Hepatocyte (in vitro differentiated cells): ENCODE measurements around the gene SLC5A3. TPM values are rescaled to one million over a fixed set of nuclear protein-coding genes. Genes with fewer than 3 reads are reported as not detected.

ENCODE experiments used
- DNase-seq: peaks from one replicate; pipeline ENCODE4 v3.0.0-alpha.2; 2016; ENCODE audit warnings: low spot score
- H2AFZ ChIP-seq: fragments of 200-600 bp; sonication (generic); 2 replicates; pipeline ENCODE4 v1.6.0; 2016; ENCODE audit warnings: antibody characterized with exemption, mild to moderate bottlenecking
- H3K27ac ChIP-seq: fragments of 200-600 bp; sonication (generic); 2 replicates; pipeline ENCODE4 v1.5.1; 2016; ENCODE audit warnings: mild to moderate bottlenecking
- H3K27me3 ChIP-seq: fragments of 200-600 bp; sonication (generic); 2 replicates; pipeline ENCODE4 v1.6.1; 2016
- H3K36me3 ChIP-seq: fragments of 200-600 bp; sonication (generic); replicated peaks from 2 replicates; pipeline ENCODE4 v1.5.1; 2016; ENCODE audit warnings: low read depth; ENCODE audit not compliant: insufficient read depth
- H3K4me1 ChIP-seq: fragments of 200-600 bp; sonication (generic); 2 replicates; pipeline ENCODE4 v1.5.1; 2016; ENCODE audit warnings: mild to moderate bottlenecking, moderate library complexity; ENCODE audit not compliant: insufficient read depth
- H3K4me2 ChIP-seq: fragments of 200-600 bp; sonication (generic); 2 replicates; pipeline ENCODE4 v1.6.0; 2016
- H3K4me3 ChIP-seq: fragments of 200-600 bp; sonication (generic); 2 replicates; pipeline ENCODE4 v1.5.1; 2016; ENCODE audit warnings: mild to moderate bottlenecking
- H3K79me2 ChIP-seq: fragments of 200-600 bp; sonication (generic); 2 replicates; pipeline ENCODE4 v1.6.0; 2017; ENCODE audit warnings: mild to moderate bottlenecking
- H3K9me2 ChIP-seq: fragments of 200-600 bp; sonication (generic); replicated peaks from 2 replicates; pipeline ENCODE4 v1.6.0; 2017; ENCODE audit warnings: mild to moderate bottlenecking; ENCODE audit not compliant: insufficient read depth
- H3K9me3 ChIP-seq: fragments of 200-600 bp; sonication (generic); 2 replicates; pipeline ENCODE4 v1.5.1; 2016; ENCODE audit warnings: low read depth, mild to moderate bottlenecking
- H4K20me1 ChIP-seq: fragments of 200-600 bp; sonication (generic); 2 replicates; pipeline ENCODE4 v1.6.0; 2016; ENCODE audit warnings: mild to moderate bottlenecking; ENCODE audit not compliant: insufficient read depth, poor library complexity, severe bottlenecking
- EZH2 ChIP-seq: fragments of 200-600 bp; sonication (generic); IDR thresholded peaks from 2 replicates; pipeline ENCODE4 v1.6.1; 2016; ENCODE audit warnings: antibody characterized with exemption, mild to moderate bottlenecking, borderline replicate concordance
- EZH2phosphoT487 ChIP-seq: fragments of 200-600 bp; sonication (generic); IDR thresholded peaks from one replicate; pipeline ENCODE4 v1.6.1; 2018; ENCODE audit warnings: antibody characterized with exemption, mild to moderate bottlenecking, low read depth, moderate library complexity; ENCODE audit not compliant: unreplicated experiment, severe bottlenecking
- WGBS: methylation state at CpG from one replicate; pipeline ENCODE4 v1.1.6; 2016; ENCODE audit warnings: low lambda C conversion rate; ENCODE audit errors: missing lambda C conversion rate; 5-methylcytosine and 5-hydroxymethylcytosine counted together
- polyA plus RNA-seq: library from polyadenylated mRNA; unstranded; fragments of >200 nt; fragmentation: Nextera tagmentation; extraction: Ambion mirVana; gene quantifications from 2 replicates; pipeline ENCODE4 v1.2.1, GENCODE V29; 2016
- total RNA-seq: library from RNA; depleted of rRNA; stranded (reverse); fragments of >200 nt; gene quantifications from 2 replicates; pipeline ENCODE4 v1.2.3, GENCODE V29; 2014
- TF ChIP-seq, protein P1 (sequence below): fragments of 200-600 bp; sonication (generic); IDR thresholded peaks from 2 replicates; pipeline ENCODE4 v1.5.1; 2016; ENCODE audit warnings: antibody characterized with exemption, mild to moderate bottlenecking; ENCODE audit not compliant: poor library complexity

The SLC5A3 gene
- total and polyA plus RNA-seq, 2 experiments from 2014 or later = 8.1 to 64.0 TPM

DNA sequence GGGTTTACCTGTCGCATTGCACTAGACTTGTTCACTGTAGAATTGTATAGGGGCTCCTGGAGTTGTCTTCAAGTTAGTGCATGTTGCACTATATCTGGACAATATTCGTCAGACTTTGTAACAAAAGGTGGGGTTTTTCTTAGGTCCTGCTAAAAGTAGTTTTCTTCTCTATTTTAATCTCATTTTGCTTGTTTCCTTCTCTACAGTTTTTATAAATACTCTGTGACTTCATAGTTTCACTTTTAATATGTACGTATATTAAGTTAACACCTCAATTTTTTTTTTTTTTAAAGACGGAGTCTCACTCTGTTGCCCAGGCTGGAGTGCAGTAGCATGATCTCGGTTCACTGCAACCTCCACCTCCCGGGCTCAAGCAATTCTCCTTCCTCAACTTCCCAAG lies 26.5 kb upstream of the SLC5A3 start:
- H3K4me2 ChIP-seq = no peak overlapping the region
- WGBS = 98% methylated on average over 6 of the region's 6 CpGs
- H3K27me3 ChIP-seq = no peaks in the 10 kb centered on the region
- TF ChIP-seq EZH2 (no peak), EZH2phosphoT487 (no peak)
- TF ChIP-seq, protein P1, sequence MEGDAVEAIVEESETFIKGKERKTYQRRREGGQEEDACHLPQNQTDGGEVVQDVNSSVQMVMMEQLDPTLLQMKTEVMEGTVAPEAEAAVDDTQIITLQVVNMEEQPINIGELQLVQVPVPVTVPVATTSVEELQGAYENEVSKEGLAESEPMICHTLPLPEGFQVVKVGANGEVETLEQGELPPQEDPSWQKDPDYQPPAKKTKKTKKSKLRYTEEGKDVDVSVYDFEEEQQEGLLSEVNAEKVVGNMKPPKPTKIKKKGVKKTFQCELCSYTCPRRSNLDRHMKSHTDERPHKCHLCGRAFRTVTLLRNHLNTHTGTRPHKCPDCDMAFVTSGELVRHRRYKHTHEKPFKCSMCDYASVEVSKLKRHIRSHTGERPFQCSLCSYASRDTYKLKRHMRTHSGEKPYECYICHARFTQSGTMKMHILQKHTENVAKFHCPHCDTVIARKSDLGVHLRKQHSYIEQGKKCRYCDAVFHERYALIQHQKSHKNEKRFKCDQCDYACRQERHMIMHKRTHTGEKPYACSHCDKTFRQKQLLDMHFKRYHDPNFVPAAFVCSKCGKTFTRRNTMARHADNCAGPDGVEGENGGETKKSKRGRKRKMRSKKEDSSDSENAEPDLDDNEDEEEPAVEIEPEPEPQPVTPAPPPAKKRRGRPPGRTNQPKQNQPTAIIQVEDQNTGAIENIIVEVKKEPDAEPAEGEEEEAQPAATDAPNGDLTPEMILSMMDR = no peak
- H3K79me2 ChIP-seq = no peaks in the 10 kb centered on the region
- no peaks in the 10 kb centered on the region for H3K9me3 ChIP-seq
- no peak for DNase-seq
- no peak overlapping the region for H3K4me3 ChIP-seq
- H3K27ac ChIP-seq = no peak overlapping the region
- H4K20me1 ChIP-seq = no peaks in the 10 kb centered on the region
- no peak overlapping the region for H2AFZ ChIP-seq
- H3K9me2 ChIP-seq = no peaks in the 10 kb centered on the region
- H3K4me1 ChIP-seq = no peaks in the 10 kb centered on the region
- no peaks in the 10 kb centered on the region for H3K36me3 ChIP-seq

DNA sequence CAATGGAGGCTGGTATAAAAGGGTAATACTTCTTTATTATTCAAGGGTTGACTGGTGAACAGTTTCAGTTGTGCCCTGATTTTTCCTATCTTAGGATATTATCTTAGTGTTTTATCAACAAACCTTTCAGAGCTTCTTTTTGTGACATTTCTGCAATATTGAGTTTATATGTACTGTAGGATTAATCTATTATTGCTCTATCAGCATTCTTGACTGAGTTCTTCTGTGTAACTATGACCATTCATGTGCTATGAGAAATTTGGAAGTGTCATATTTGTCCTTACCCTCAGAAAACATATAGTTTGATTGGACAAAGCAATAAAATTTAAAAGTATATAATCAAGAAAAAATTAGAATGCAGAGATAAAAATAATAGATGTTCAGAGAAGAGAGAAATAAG lies 25.5 kb upstream of the SLC5A3 start:
- Histone ChIP-seq H3K4me2 (no peak overlapping the region), H3K4me1 (no peaks in the 10 kb centered on the region), H2AFZ (no peak overlapping the region), H3K4me3 (no peak overlapping the region), H3K9me3 (no peaks in the 10 kb centered on the region), H3K9me2 (no peaks in the 10 kb centered on the region), H3K27ac (no peak overlapping the region), H3K79me2 (no peaks in the 10 kb centered on the region), H3K36me3 (no peaks in the 10 kb centered on the region), H3K27me3 (no peaks in the 10 kb centered on the region), H4K20me1 (no peaks in the 10 kb centered on the region)
- no peak for TF ChIP-seq EZH2
- TF ChIP-seq EZH2phosphoT487 = no peak
- TF ChIP-seq, protein P1 = no peak
- DNase-seq = no peak

DNA sequence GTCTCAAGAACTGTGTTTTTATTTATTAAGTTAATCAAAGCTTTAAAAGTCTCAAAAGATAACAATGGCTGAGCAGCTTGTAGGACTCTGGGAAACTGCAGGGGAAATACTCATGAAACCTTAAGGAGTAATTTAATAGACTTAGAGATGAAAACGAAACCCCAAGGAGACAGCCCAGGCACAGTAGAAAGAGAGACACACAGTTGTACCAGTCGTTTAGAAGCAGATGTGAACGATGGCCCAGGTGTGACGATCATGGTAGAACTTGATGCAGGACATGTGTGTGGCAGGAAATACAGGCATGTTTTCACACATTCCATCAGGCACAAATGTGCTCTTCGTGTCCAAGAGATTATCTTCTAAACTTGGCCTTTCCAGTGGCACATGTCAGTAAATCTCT lies 21.2 kb upstream of the SLC5A3 start:
- no peak for TF ChIP-seq EZH2
- no peak for TF ChIP-seq EZH2phosphoT487
- TF ChIP-seq, protein P1 = no peak
- Histone ChIP-seq H3K4me2 (no peak overlapping the region), H3K36me3 (no peaks in the 10 kb centered on the region), H3K27me3 (no peaks in the 10 kb centered on the region), H4K20me1 (no peaks in the 10 kb centered on the region), H3K27ac (no peak overlapping the region), H3K79me2 (no peaks in the 10 kb centered on the region), H3K4me3 (no peak overlapping the region), H3K9me2 (no peaks in the 10 kb centered on the region), H3K9me3 (no peaks in the 10 kb centered on the region), H2AFZ (no peak overlapping the region), H3K4me1 (no peaks in the 10 kb centered on the region)
- no peak for DNase-seq
- 88% methylated on average over 5 of the region's 5 CpGs for WGBS

DNA sequence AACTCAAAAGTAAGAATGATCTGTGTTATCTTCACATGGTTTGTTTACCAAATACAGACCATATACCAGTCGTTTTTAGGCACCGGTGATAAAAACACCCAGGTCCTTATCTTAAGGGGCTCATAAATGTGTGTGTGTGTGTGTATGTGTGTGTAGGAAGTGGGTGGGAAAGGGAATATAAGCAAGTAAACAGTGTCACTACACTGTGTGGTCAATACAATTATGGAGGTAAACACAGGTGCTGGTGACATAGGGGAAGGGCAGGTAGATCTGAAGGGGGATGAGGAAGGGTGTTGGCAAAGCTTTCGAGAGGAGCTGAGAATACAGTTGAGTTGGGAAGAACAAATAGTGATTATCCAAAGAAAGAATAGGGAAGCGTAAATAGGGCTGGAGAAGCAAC lies 19.1 kb upstream of the SLC5A3 start:
- no peaks in the 10 kb centered on the region for H3K27me3 ChIP-seq
- H3K4me3 ChIP-seq = no peak overlapping the region
- no peak for DNase-seq
- H3K36me3 ChIP-seq = no peaks in the 10 kb centered on the region
- H3K9me3 ChIP-seq = no peaks in the 10 kb centered on the region
- no peaks in the 10 kb centered on the region for H3K9me2 ChIP-seq
- TF ChIP-seq EZH2 (no peak), EZH2phosphoT487 (no peak)
- TF ChIP-seq, protein P1 = no peak
- no peak overlapping the region for H2AFZ ChIP-seq
- no peaks in the 10 kb centered on the region for H3K79me2 ChIP-seq
- WGBS = 46% methylated on average over 4 of the region's 4 CpGs
- H3K4me1 ChIP-seq = no peaks in the 10 kb centered on the region
- H3K27ac ChIP-seq = no peak overlapping the region
- H3K4me2 ChIP-seq = no peak overlapping the region
- no peaks in the 10 kb centered on the region for H4K20me1 ChIP-seq
